GM21390 (cell line): ENCODE measurements around the gene TRIM63.
"Not testable (repeated sequence)": the region's sequence is repeated elsewhere in the genome, so short reads cannot be mapped to it uniquely, and the experiment has no call there.

Experiments used
- ATAC-seq: cut with Tn5 transposase; IDR thresholded peaks from one replicate; pipeline ENCODE4 v1.9.1; 2021; ENCODE audit not compliant: unreplicated experiment

Gene TRIM63

DNA sequence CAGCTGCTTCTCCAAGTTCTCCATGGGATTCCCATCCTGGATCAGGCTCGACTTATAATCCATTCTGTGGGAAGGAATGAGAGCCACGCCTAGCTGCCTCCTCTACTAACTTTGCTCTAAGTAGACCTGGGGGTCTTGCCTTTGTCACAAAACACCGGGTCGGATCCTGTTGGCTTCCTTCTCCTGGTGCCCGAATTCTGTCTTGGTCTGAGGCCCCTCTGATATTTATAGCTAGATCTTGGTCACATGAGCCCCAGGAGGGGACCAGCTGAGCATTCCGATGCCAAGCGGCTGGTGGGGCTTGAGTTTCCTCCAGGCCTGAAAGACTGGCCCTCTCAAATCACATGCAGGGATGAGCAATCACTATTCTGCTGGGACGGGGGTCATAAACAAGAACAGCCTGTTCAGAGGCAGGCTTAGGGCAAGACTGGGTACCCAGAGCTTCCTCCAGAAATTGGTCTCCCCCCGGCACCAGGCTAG lies at the start of gene TRIM63:
TSS of gene TRIM63 (minus strand) at position 199 of the 480 bp plus-strand sequence. CDS start at position 63, 136 bp downstream.
- ATAC-seq, result no peak

GRCh38 chr1:26114165-26114927 lies 46.9 kb upstream of the TRIM63 start:
- ATAC-seq, result no peak

DNA sequence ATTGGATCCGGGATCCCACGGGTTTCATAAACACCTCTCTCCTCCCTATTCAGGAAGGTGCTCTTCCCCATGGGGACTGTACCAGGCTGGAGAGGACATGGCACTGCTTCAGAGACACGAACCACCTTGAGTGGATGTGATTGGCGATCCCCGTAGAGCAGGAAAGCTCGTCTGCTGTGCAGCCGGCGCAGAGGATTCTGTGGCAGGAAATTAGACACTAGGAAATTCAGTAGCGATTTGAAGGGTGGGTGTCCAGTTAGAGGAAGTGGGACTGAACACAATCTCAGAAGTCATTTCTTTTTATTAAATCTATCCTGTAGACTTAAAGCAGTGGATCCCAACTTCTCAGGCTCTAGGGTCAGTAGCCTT lies 45.0 kb upstream of the TRIM63 start:
- peak; percentile 2 for ATAC-seq

DNA sequence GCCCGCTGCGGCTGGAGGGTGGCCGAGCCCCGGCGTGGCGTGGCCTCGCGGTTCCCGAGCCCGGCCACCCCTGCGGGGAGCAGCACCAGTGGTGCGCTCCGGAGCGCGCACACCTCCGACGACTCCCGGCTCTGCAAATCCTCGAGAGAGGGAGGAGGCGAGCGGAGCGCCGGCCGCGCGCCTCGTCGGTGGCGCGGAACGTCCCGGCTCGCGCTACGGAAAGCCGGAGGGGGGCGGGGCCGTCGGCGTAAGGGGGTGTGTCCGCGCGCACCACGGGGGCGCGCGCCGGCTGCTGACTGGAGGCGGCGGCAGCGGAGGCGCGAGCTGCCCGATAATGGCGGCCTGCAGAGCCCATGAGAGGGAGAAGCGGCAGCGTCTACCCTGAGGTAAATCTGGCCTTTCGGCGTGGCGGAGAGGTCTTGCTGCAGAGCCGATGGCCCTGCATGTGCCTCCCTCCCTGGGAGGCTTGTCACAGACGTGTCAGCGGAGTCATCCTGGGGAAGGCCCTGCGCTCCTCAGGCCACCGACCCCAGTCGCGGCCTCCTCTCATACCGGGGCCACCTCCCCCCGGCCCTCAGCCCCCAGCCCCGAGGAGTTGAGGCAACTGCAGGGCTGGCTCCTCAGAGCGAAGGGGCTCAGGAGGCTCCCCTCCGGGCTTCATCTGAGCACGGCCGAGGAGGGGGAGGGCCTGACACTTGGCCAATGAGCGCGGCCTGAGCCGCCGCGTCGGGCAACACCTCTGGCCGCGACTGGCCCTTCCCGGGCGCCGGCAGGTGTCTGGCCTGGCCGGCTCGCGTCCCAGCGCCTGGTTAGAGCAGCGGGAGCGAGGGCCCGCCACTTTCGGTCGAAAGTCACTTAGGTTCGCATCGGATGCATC lies 44.3 kb upstream of the TRIM63 start, which contains the start of gene PDIK1L:
TSS of gene PDIK1L (plus strand) at position 295 of the 877 bp plus-strand sequence. CDS start 2,485 bp downstream, outside the sequence.
- ATAC-seq, result peak; percentile 66

DNA sequence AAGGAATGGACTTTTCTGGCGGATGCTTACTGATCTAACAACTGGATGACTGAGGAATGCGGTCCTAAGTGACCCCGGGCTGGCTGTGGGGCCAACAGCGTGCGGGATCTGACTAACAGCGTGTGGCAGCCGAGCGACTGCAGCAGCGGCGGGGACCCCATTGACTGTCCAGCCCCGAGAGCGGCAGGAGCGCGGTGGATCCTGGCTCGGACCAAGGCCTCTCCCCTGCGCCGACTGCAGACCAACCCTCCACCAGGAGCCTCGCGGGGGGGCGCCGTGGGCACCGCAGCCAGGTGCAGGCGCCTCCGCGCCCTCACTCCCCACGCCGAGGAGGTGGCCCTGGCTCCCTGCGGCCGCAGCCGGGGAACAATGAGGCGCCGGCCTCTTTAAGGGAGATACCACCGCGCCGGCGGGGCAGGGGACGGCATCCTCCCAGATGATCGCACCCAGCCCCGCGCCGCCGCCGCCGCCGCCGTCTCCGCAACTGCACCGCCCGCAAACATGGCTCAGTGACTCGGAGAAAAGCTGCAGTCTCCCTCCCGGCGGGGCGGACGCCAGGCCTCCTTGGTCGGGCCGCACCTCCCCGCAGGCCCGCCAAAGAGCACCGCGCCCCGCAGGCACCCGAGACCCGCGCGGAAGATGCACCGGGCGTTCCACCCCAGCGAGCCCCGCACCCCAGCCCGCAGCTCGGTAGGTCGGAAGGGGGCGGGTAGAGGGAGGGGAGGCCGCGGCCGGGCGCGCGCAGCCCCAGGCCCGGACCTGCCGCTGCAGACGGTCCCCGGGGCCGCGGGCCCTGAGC lies 43.5 kb upstream of the TRIM63 start:
- peak; percentile 36 for ATAC-seq

GRCh38 chr1:26109229-26110164 lies 42.1 kb upstream of the TRIM63 start:
- no peak for ATAC-seq

DNA sequence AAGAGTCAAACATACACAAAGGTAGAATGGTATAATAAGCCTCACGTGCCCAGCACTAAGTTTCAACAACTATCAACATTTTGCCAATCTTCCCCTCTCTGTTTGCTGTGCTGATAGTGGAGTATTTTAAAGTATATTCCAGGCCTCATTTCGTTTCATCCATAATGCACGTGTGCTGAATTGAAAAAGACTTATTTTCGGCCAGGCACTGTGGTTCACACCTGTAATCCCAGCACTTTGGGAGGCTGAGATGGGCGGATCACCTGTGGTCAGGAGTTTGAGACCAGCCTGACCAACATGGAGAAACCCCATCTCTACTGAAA lies 37.8 kb upstream of the TRIM63 start:
- ATAC-seq, result not testable (repeated sequence)

DNA sequence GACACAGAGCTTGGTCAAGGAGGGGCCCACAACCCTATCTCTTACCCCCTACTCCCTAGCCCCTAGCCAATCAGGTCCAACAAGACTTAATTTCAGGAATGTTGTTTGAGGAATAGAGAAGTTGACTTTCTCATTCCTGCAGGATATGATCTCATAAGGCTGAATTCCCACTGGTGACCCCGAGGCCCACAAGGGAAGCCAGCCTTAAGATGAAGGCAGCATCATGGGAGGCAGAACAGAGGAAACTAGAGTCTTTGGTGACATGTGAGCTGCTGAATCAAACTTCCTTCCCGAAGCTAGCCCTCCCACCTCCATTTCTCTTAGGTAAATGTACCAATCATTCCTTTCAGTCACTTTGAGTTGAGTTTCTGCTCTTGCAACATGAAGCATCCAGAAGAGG lies 35.1 kb upstream of the TRIM63 start:
- ATAC-seq, result no peak

GRCh38 chr1:26102119-26102518 lies 34.7 kb upstream of the TRIM63 start:
- ATAC-seq, result no peak

DNA sequence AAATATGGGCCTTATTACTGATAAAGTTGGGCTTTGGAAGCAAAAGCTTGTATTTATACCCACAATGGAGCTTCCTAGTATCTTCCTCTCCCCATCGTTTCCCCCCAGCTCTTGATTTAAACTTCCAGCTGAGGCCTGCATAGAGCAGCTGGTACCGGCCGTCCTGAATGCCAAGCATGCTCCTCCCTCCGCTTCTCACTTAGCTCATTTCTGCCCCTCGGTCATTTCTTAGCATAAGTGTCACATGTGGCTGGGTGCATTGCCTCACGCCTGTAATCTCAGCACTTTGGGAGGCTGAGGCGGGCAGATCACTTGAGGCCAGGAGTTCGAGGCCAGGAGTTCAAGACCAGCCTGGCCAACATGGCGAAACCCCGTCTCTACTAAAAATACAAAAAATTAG lies 32.8 kb upstream of the TRIM63 start:
- ATAC-seq, result not testable (repeated sequence)

- no peak for ATAC-seq
Measured at GRCh38 chr1:26099780-26100179, 32.4 kb upstream of the TRIM63 start.

DNA sequence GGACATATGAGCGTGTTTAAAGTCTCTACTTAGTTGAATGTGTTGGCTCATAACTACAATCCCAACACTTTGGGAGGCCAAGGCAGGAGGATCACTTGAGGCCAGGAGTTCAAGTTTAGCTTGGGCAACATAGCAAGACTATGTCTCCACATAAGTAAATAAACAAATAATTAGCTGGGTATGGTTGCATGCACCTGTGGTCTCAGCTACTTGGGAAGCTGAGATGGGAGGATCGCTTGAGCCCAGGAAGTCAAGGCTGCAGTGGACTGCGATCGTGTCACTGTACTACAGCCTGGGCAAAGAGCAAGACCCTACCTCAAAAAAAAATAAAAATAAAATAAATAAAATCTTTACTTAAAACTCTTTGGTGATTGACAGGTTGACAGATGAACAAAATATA lies 31.2 kb upstream of the TRIM63 start:
- no peak for ATAC-seq

DNA sequence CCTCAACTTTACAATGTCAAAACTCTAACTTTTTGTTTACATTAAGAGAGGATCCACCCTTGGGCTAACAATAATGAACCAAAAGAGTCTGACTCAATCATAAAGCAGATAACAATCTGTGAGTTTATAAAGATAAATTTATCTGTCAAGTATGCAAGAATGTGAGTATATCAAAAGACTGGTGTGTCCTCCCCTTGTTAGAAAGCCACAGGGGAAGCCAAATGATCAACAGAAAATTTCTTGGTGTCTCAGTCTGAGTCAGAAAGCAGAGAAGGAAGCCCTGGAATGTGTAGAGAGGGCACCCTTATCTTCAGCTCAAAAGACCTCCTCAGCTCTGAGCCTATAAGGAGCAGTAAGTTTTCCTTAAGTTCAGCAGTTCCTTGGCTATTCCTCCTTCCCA lies 30.3 kb upstream of the TRIM63 start:
- no peak for ATAC-seq

DNA sequence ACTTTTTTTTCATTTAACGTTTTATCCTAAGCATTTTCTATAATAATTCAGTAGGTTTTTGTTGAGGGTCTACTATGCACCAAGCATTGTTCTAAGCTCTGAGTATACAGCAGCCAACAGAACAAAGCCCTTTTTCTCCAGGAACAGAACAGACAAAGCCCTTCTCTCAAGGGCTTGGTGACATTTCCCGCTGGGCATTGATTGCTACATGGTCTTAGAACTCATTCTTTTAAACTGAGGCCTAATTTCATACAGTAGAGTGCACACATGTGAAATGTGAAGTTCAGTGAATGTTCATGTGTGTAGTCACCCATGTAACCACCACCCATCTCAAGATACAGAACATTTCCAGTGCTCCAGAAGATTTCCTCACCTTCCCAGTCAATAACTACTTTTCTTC lies 29.0 kb upstream of the TRIM63 start:
- ATAC-seq, result no peak

DNA sequence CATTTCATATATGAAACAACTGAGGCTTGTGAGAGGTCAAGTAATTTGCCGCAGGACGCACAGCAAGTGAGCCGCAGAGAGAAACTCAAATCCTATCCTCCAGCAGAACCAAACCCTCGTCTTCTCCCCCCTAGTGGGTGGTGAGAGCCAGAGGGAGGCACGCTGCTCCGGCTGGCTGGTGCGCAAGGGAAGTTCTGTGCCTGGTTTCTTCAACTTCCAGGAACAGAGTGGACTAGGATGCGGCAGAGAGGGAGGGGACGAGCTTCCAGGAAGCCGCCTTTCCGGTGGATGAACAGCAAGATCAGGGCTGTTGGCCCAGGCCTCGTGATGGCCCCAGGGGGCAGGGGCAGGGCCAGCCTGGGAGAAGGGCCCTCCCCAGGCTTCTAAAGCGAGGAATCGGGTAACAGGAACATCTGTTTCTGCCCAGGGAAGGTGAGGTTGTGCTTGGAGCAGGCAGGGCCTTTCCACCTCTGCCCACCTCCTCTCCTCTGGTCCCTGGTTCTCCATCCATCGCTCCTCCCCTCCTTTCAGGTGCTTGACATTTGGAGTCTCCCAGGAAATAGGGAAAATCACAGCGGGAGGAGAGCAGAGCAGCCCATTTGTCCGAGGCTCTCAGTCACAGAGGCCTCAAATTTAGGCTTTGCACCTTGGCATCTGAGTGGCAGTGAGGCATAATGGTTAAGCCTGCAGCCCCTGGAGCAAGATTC lies 27.4 kb upstream of the TRIM63 start:
- ATAC-seq, result no peak

- ATAC-seq, result no peak
Measured at GRCh38 chr1:26094076-26094669, 26.7 kb upstream of the TRIM63 start.

DNA sequence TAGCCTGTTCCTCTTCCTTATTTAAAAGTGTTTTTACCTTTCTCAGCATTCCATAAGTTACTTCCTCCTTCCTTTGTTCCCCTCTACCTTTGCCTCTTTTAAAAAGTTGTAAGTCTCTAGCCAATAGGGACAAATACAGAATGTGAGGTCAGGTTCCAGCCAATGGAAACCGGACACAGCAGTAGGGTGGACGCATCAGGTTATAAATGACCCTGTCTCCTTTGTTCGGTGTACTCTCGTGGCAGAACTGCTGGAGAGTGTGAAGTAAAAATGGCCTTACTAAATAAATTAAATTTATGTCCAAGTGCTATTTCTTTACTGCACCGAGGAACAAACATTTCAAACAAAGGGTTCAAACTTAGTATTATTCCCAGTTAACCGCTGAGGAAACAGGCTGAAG lies 26.1 kb upstream of the TRIM63 start:
- ATAC-seq, result not testable (repeated sequence)

DNA sequence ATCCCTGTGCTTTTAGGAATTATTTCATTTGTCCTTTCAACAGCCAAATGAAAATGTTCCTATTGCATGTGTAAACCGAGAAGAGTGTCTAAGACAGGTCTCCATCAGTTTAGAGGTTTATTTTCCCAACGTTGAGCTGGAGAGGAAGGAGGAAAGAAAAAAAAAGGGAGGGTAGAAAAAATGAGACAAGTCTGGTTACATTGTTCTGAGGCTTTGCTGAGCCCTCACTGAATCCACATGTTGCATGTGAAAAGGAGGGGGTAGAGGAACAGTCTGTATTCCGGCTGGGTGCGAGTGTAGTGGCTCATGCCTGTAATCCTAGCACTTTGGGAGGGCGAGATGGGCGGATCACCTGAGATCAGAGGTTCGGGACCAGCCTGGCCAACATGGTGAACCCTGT lies 25.0 kb upstream of the TRIM63 start:
- ATAC-seq, result no peak

DNA sequence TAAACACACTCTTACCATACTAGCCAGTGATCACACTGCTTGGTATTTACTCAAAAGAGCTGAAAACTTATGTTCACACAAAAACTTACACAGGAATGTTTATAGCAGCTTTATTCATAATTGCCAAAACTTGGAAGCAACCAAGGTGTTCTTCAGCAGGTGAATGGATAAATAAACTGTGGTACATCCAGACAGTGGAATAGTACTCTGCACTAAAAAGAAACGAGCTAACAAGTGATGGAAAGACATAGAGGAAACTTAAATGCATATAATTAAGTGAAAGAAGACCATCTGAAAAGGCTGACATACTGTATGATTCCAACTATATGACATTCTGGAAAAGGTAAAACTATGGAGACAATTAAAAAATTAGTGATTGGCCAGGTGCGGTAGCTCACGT lies 23.5 kb upstream of the TRIM63 start:
- ATAC-seq, result no peak
